ENCODE measurements around the gene MYEOV.

- no peak for TF ChIP-seq CTCF (conservative IDR thresholded peaks at IDR 0.05)
- TF ChIP-seq ZFX (IDR thresholded peaks at IDR 0.05), result no peak
These were observed 30.3 kb upstream of the MYEOV start for GRCh38 chr11:69263736-69264052.
